SK-N-DZ (cell line): Measurements from ENCODE around the gene MYO16.
"Not testable (repeated sequence)": the region's sequence is repeated elsewhere in the genome, so short reads cannot be mapped to it uniquely, and the experiment has no call there.

Experiments
- DNase-seq: peaks from one replicate; pipeline ENCODE4 v3.0.0-alpha.2; 2015; ENCODE audit warnings: low spot score

Gene MYO16

DNA sequence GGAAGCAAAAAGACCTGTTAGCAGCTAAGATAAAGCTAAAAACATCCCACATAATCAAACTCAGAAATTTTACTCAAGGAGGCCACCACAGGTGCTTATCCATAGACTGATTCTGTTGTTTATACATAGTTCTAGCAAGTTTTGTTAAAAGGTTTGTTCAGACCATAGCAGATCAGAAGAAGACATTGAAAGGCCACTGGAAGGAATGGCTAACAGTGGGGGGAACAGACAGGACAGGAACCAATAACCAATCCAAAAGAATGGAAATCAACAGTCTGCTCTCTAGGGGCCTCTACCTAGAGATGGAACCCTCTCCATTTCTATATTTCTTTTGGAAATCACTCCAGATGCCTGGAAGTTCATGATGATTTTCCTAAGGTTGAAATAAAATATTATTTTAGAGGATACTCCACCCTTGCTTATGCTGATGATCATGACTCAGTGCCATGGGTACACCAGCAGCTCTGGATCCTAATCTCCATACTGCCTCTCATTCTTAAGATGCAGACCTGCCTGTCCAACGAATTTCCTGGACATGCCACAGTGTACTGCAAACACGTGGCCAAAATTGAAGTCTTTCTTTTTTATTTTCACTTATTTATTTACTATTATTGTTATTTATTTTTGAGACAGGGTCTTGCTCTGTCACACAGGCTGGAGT is 260.0 kb downstream of the MYO16 start:
- no peak for DNase-seq

- DNase-seq, result peak; percentile 55
These were observed 265.9 kb downstream of the MYO16 start for GRCh38 chr13:108895220-108895704.

DNA sequence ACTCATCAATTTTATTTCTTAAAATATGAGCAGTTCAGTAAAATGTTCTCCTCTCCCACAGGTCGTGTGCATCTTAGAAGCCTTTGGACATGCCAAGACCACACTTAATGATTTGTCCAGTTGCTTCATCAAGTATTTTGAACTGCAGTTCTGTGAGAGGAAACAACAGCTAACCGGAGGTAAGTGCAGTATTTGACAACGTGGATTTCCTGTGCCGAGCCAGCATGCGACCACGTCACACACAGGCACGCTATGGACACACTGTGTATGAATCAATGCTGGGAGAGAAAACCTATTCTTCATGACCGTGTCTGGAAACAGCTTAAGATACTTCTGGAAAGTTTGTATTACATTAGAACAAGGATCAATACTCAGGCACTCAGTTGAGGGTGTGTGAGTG is 268.5 kb downstream of the MYO16 start:
- no peak for DNase-seq

- DNase-seq, result no peak
These were observed 273.2 kb downstream of the MYO16 start for GRCh38 chr13:108902405-108903155.

DNA sequence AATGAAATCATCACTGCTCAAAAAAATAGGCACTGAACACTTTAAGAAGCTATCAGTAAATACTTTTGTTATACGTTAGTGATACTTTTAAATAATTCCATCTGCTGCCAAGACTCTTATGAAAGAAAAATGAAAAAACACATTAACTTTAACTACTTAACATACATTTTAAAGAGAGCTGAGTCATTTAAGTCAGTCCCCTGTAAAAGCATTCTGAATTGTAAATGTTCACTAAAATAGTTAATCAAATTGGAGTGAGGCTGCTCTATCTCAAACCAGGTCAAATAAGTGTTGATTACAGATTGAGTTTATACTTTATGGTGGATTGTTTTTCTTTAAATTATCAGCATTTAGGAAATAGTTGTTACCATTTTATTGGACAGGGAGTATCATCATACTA is 274.2 kb downstream of the MYO16 start:
- DNase-seq, result no peak

DNA sequence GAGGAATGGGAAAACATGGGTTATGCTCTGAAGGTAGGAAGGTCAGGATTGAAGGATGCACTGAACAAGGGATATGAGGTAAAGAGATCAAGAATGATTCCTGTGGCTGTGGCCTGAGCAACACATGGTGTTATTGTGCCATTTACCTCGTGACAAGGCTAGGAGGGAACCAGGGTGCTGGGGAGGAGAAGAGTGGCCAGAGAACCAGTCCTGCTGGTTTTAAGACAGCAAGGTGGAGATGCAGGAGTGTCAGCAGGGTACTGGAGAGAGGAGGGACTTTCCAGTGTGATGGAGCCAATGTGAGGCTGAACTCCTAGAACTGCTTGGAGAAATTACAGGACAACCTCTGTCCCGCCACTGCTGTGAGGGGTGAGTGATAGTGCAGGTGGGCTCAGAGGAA is 282.4 kb downstream of the MYO16 start:
- DNase-seq, result no peak

- not testable (repeated sequence) for DNase-seq
These were observed 284.3 kb downstream of the MYO16 start for GRCh38 chr13:108913731-108914130.

- DNase-seq, result no peak
These were observed 285.8 kb downstream of the MYO16 start for GRCh38 chr13:108915095-108915633.

- peak; percentile 30 for DNase-seq
These were observed 286.5 kb downstream of the MYO16 start for GRCh38 chr13:108915634-108916512.

- DNase-seq, result no peak
These were observed 288.2 kb downstream of the MYO16 start for GRCh38 chr13:108917581-108917980.

GRCh38 chr13:108919036-108919907 is 289.9 kb downstream of the MYO16 start:
- no peak for DNase-seq

DNA sequence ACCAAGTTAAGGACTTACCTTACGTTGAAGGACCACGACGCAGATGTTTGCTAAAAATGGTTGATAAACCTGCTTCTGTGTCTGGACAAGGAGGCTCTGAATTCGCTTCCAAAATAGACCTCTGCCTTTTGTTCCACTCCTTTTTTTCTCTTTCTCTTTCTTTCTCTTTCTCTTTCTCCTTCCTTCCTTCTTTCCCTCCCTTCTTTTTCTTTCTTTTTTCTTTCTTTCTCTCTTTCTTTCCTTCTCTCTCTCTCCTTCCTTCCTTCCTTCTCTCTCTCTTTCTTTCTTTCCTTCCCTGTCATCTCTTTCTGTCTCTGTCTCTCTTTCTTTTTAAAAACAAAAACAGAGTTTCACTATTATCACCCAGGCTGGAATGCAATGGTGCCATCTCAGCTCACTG is 290.7 kb downstream of the MYO16 start:
- no peak for DNase-seq

DNA sequence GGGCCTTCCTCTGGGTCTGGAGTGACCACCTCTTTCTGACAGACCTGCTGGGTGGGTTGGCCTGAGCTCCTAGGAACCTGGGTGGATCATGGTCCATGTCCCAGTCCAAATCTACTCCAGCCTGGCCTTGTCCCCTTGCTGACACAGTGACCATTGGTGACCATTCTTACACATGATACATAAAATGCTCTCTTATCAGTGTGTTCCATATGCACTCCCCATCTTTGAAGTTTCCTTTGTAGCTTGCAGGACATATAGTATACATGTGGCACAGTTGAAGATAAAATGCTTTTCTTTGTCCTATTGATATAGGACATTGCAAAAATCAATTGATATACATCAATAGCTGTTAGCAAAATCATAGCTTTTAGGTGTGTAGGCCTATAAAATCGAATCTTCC is 291.8 kb downstream of the MYO16 start:
- DNase-seq, result no peak

- DNase-seq, result no peak
These were observed 292.7 kb downstream of the MYO16 start for GRCh38 chr13:108922108-108922507.

GRCh38 chr13:108923386-108924047 is 294.1 kb downstream of the MYO16 start:
- DNase-seq, result no peak

GRCh38 chr13:108924134-108924533 is 294.7 kb downstream of the MYO16 start:
- no peak for DNase-seq

GRCh38 chr13:108924541-108924940 is 295.1 kb downstream of the MYO16 start:
- no peak for DNase-seq

- DNase-seq, result no peak
These were observed 295.7 kb downstream of the MYO16 start for GRCh38 chr13:108925070-108925469.

DNA sequence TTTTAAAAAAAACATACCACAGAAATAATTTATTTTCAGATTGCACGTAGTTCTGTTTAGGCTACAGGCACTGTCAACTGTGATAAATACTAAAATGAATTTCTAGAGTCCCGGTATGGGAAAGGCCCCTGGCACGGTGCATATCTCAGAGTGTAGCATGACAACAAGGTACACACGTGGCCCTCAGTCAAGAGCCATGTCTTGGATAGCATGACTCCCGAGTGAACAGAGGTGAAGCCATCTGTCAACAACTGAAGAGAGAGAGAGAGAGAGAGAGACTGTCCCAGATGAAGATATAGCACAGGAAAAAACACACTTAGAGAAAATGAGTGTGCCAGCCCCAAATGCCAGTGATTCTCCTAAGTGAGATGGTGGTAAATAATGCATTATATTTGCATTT is 297.5 kb downstream of the MYO16 start:
- DNase-seq, result no peak

DNA sequence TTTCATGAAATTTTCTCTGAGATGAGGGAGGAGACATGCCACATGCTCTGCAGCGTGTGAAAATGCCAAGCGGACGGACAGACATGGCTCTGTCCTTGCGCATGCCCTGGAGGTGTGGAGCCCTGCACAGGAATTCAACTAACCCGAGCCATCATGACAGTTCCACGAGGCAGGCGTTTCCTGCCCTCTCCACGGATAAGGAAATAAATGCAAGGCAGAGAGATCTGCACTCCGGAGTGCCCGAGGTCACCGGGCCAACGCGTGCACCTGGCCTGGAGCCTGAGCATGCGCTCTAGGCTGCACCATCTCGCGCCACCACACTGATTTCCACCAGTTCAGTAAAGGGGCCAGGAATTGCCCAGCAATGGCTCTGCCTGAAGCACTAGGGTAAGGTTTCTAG is 298.2 kb downstream of the MYO16 start:
- DNase-seq, result no peak
